NT2/D1 (cell line): ENCODE results near the gene CSNK1G1.
"Not testable (repeated sequence)": the region's sequence is repeated elsewhere in the genome, so short reads cannot be mapped to it uniquely, and the experiment has no call there.

Experiments used
- DNase-seq: peaks from one replicate; pipeline ENCODE4 v3.0.0-alpha.2; 2011; ENCODE audit warnings: low read depth, low spot score
- H3K27me3 ChIP-seq: 2 replicates; pipeline ENCODE4 v1.6.0; 2011; ENCODE audit warnings: mild to moderate bottlenecking; ENCODE audit not compliant: insufficient read length, insufficient read depth
- H3K36me3 ChIP-seq: 2 replicates; pipeline ENCODE4 v1.6.1; 2011; ENCODE audit warnings: mild to moderate bottlenecking, low read length, mixed read lengths; ENCODE audit not compliant: insufficient read depth, insufficient read length
- H3K4me1 ChIP-seq: 2 replicates; pipeline ENCODE4 v1.5.1; 2011; ENCODE audit not compliant: insufficient read depth, insufficient read length
- H3K4me3 ChIP-seq: 2 replicates; pipeline ENCODE4 v1.5.1; 2011; ENCODE audit warnings: low read depth; ENCODE audit not compliant: insufficient read length
- H3K9ac ChIP-seq: 2 replicates; pipeline ENCODE4 v1.6.0; 2011; ENCODE audit warnings: low read depth; ENCODE audit not compliant: insufficient read length
- H3K9me3 ChIP-seq: 2 replicates; pipeline ENCODE4 v1.5.1; 2011; ENCODE audit warnings: mild to moderate bottlenecking, low read length; ENCODE audit not compliant: insufficient read depth
- SUZ12 ChIP-seq: IDR thresholded peaks from 2 replicates; pipeline ENCODE4 v1.6.1; 2011; ENCODE audit not compliant: insufficient read length, insufficient read depth; ENCODE audit errors: extremely low read depth
- YY1 ChIP-seq: IDR thresholded peaks from 2 replicates; pipeline ENCODE4 v1.6.1; 2011; ENCODE audit not compliant: insufficient read length, insufficient read depth
- ZNF274 ChIP-seq: IDR thresholded peaks from 2 replicates; pipeline ENCODE4 v1.6.1; 2011; ENCODE audit warnings: mild to moderate bottlenecking, low read depth, low read length

Gene CSNK1G1

DNA sequence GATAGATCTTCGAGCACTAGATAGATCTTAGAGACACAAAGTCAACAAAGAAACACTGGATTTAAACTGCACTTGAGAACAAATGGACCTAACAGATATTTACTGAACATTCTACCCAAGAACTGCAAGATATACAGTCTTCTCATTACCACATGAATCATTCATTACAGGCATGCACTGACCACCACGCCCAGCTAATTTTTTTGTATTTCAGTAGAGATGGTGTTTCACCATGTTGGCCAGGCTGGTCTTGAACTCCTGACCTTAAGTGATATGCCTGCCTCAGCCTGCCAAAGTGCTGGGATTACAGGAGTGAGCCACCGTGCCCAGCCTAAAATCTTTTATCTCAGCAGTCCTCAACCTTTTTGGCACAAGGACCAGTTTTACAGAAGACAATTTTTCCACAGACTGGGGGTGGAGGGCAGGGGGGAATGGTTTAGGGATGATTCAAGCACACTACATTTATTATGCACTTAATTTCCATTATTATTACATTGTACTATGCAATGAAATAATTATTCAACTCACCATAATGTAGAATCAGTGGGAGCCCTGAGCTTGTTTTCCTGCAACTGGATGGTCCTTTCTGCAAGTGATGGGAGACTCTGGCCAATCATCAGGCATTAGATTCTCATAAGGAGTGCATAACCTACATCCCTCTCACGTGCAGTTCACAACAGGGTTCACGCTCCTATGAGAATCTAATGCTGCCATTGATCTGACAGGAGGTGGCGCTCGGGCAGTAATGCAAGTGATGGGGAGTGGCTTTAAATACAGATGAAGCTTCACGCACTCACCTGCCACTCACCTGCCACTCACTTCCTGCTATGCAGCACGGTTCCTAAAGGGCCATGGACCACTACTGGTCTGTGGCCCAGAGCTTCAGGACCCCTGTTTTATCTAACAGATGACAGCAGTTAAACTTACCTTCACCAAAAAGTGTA, 21.7 kb downstream of the CSNK1G1 start:
- H3K4me1 ChIP-seq = no peaks in the 10 kb centered on the region
- H3K9ac ChIP-seq = no peak overlapping the region
- no peak for DNase-seq
- no peak overlapping the region for H3K4me3 ChIP-seq
- peaks cover 3% of the 10 kb centered on the region; the same call in 1 of the 2 replicates for H3K9me3 ChIP-seq
- H3K27me3 ChIP-seq = no peaks in the 10 kb centered on the region
- H3K36me3 ChIP-seq = peaks cover 11% of the 10 kb centered on the region
- no peak for TF ChIP-seq ZNF274
- no peak for TF ChIP-seq YY1
- TF ChIP-seq SUZ12 = no peak

- TF ChIP-seq YY1 = no peak
- TF ChIP-seq ZNF274 = no peak
- TF ChIP-seq SUZ12 = no peak
- Histone ChIP-seq H3K4me3 (no peak overlapping the region), H3K27me3 (no peaks in the 10 kb centered on the region), H3K9ac (no peak overlapping the region), H3K4me1 (no peaks in the 10 kb centered on the region), H3K36me3 (peaks cover 11% of the 10 kb centered on the region), H3K9me3 (peaks cover 3% of the 10 kb centered on the region; the same call in 1 of the 2 replicates)
- no peak for DNase-seq
Observed at GRCh38 chr15:64333516-64333915, 22.5 kb downstream of the CSNK1G1 start.

- not testable (repeated sequence) for H3K9me3 ChIP-seq, H3K36me3 ChIP-seq, H3K4me1 ChIP-seq, H3K9ac ChIP-seq, H3K27me3 ChIP-seq, H3K4me3 ChIP-seq, DNase-seq
Observed at GRCh38 chr15:64331668-64332067, 24.3 kb downstream of the CSNK1G1 start.

DNA sequence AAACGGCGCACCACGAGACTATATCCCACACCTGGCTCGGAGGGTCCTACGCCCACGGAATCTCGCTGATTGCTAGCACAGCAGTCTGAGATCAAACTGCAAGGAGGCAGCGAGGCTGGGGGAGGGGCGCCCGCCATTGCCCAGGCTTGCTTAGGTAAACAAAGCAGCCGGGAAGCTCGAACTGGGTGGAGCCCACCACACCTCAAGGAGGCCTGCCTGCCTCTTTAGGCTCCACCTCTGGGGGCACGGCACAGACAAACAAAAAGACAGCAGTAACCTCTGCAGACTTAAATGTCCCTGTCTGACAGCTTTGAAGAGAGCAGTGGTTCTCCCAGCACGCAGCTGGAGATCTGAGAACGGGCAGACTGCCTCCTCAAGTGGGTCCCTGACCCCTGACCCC, 29.0 kb downstream of the CSNK1G1 start:
- not testable (repeated sequence) for H3K4me1 ChIP-seq, H3K9me3 ChIP-seq, DNase-seq, H3K4me3 ChIP-seq, H3K27me3 ChIP-seq, H3K9ac ChIP-seq, H3K36me3 ChIP-seq

DNA sequence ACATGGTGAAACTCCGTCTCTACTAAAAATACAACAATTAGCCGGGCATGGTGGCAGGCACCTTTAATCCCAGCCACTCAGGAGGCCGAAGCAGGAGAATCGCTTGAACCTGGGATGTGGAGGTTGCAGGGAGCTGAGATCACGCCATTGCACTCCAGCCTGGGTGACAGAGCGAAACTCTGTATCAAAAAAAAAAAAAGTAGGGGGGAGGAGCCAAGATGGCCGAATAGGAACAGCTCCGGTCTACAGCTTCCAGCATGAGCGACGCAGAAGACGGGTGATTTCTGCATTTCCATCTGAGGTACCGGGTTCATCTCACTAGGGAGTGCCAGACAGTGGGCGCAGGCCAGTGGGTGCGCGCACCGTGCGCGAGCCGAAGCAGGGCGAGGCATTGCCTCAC, 29.5 kb downstream of the CSNK1G1 start:
- H3K4me3 ChIP-seq = peak overlapping the region; percentile 11
- H3K36me3 ChIP-seq, H3K9me3 ChIP-seq, H3K27me3 ChIP-seq, H3K9ac ChIP-seq, DNase-seq, H3K4me1 ChIP-seq: not testable (repeated sequence)

DNA sequence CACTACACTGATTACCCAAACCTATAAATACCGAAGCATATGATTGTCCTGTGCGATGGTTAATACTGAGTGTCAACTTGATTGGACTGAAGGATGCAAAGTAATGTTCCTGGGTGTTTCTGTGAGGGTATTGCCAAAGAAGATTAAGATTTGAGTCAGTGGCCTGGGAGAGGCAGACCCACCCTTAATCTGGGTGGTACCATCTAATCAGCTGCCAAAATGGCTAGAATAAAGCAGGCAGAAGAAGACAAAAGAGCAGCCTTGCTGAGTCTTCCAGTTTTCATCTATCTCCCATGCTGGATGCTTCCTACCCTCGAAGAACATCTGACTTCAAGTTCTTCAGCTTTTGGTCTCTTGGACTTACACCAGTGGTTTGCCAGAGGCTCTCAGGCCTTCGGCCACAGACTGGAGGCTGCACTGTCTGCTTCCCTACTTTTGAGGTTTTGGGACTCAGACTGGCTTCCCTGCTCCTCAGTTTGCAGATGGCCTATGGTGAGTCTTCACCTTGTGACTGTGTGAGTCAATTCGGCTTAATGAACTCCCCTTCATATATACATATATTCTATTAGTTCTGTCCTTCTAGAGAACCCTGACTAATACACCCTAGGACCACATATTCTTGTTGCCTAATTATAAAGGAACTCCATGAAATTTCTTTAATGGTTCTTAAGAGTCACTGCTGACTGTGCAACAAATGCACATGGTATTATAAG, 31.7 kb downstream of the CSNK1G1 start:
- Histone ChIP-seq H3K9ac (no peak overlapping the region), H3K4me3 (no peak overlapping the region), H3K36me3 (no peaks in the 10 kb centered on the region), H3K9me3 (no peaks in the 10 kb centered on the region), H3K4me1 (no peaks in the 10 kb centered on the region), H3K27me3 (no peaks in the 10 kb centered on the region)
- TF ChIP-seq SUZ12 = no peak
- TF ChIP-seq YY1 = no peak
- TF ChIP-seq ZNF274 = no peak
- no peak for DNase-seq

DNA sequence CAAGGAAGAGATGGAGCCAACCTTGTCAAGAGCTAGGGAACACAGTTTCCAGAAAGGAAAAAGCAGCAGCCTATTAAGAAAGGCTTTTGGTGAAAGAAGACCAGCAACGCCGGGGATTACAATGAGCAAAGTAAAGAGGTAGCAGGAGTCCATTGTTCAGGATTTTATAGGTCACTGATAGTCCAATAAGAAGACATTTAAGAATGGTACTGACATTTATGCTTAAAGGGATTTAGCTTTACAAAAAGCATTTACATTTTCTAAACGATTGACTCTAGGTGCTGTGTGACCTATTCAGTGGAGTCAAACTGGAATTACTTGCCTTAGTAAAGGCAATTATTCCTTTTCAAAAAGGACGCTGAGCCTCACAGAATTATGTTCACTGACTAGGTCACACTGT, 40.8 kb downstream of the CSNK1G1 start:
- H3K27me3 ChIP-seq = no peaks in the 10 kb centered on the region
- H3K36me3 ChIP-seq = no peaks in the 10 kb centered on the region
- no peak for DNase-seq

More for the DNA sequence above, 40.8 kb downstream of the CSNK1G1 start:
- no peaks in the 10 kb centered on the region for H3K9me3 ChIP-seq
- no peak overlapping the region for H3K9ac ChIP-seq
- H3K4me1 ChIP-seq = no peaks in the 10 kb centered on the region
- TF ChIP-seq YY1 = no peak
- no peak for TF ChIP-seq SUZ12
- no peak for TF ChIP-seq ZNF274
- H3K4me3 ChIP-seq = no peak overlapping the region
